Stimulated activated CD4-positive, alpha-beta T cell treated with anti-CD3 and anti-CD28 coated beads, Interleukin-1b, Interleukin-23, amount 100 ng/mL, for 4 hours (primary cell): ENCODE data around the gene TOGARAM1.

ENCODE experiments used
- DNase-seq, 2 donors: peaks; one replicate each; pipeline ENCODE4 v3.0.0-alpha.2; 2020; ENCODE audit warnings: low read depth in 2 of 2

TOGARAM1 gene, protein sequence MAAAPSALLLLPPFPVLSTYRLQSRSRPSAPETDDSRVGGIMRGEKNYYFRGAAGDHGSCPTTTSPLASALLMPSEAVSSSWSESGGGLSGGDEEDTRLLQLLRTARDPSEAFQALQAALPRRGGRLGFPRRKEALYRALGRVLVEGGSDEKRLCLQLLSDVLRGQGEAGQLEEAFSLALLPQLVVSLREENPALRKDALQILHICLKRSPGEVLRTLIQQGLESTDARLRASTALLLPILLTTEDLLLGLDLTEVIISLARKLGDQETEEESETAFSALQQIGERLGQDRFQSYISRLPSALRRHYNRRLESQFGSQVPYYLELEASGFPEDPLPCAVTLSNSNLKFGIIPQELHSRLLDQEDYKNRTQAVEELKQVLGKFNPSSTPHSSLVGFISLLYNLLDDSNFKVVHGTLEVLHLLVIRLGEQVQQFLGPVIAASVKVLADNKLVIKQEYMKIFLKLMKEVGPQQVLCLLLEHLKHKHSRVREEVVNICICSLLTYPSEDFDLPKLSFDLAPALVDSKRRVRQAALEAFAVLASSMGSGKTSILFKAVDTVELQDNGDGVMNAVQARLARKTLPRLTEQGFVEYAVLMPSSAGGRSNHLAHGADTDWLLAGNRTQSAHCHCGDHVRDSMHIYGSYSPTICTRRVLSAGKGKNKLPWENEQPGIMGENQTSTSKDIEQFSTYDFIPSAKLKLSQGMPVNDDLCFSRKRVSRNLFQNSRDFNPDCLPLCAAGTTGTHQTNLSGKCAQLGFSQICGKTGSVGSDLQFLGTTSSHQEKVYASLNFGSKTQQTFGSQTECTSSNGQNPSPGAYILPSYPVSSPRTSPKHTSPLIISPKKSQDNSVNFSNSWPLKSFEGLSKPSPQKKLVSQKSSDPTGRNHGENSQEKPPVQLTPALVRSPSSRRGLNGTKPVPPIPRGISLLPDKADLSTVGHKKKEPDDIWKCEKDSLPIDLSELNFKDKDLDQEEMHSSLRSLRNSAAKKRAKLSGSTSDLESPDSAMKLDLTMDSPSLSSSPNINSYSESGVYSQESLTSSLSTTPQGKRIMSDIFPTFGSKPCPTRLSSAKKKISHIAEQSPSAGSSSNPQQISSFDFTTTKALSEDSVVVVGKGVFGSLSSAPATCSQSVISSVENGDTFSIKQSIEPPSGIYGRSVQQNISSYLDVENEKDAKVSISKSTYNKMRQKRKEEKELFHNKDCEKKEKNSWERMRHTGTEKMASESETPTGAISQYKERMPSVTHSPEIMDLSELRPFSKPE (N-terminal part only)

GRCh38 chr14:44961554-44962333, at the start of gene TOGARAM1, which contains the start of gene KLHL28:
TOGARAM1 (plus strand) TSS chr14:44962190; CDS start chr14:44962422, 232 bp downstream.
KLHL28 (minus strand) TSS chr14:44961947; CDS start chr14:44945928, 16,019 bp downstream.
- DNase-seq, result peak; percentile 76 to 90

- no peak for DNase-seq
These were observed 47.1 kb upstream of the TOGARAM1 start for GRCh38 chr14:44914849-44915248.

GRCh38 chr14:44928793-44929192, 33.2 kb upstream of the TOGARAM1 start:
- DNase-seq, result no peak

GRCh38 chr14:44935155-44935554, 26.8 kb upstream of the TOGARAM1 start:
- DNase-seq, result no peak

DNA sequence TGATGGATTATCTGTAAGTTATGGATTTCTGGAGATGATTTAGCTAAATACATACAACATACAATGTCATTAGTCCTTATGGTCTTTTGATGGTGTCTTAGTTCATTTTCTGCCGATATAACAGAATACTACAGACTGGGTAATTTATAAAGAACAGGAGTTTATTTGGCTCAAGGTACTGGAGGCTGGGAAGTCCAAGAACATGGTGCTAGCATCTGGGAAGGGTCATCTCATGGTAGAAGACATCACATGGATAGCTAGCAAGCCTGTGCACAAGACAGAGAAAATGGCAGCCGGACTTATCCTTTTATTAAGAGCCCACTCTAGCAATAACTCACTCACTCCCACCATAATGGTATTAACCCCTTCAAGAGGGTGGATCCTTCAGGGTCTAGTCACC, 24.4 kb upstream of the TOGARAM1 start:
- no peak for DNase-seq

DNA sequence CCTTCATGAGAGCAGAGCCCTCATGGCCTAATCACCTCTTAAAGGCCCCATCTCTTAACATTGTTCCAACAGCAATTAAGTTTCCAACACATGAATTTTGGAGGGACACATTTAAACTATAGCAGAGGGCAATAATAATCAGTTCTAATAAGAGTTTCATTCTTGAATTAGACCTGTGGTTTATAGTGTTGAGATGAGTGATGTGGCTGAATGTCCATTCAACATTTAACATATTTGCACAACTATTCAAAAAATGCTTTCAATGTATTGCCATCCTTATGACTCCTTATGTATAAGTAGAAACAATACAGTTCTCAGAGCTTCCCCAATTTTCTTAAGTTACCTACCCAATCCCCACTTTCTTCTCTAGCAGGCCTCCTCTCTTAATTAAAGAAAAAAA, 21.8 kb upstream of the TOGARAM1 start:
- no peak for DNase-seq

DNA sequence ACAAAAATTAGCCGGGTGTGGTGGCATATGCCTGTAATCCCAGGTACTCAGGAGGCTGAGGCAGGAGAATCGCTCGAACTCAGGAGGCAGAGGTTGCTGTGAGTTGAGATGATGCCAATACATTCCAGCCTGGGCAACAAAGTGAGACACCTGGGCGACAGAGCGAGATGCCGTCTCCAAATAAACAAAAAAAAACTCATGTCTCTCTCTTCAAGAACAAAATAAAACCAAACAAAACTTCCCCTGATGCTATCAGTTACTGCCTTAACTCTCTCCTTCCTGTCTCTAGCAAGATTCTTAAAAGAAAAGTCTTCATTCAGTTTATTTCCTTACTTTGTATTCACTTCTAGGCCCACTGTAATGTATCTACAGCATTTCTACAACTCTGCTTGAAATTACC, 21.0 kb upstream of the TOGARAM1 start:
- no peak for DNase-seq

GRCh38 chr14:44941591-44941990, 20.4 kb upstream of the TOGARAM1 start:
- DNase-seq, result no peak

DNA sequence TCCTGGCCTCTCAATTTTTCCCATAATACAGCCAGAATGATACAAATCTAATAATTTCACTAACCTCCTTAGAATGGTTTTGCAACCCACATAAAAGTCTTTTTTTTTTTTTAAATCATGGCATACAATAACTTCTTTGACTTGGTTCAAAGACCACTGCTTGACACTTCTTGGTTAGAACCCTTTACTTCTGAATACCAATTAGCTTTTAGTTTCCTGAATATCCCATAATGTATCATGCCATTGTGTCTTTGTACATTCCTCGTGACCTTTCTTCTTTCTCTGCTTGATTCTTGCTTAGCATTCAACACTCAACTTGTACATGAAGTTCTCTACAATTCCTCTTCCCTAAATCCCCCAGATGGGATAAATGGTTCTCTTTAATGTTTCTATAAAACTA, 19.6 kb upstream of the TOGARAM1 start:
- no peak for DNase-seq

DNA sequence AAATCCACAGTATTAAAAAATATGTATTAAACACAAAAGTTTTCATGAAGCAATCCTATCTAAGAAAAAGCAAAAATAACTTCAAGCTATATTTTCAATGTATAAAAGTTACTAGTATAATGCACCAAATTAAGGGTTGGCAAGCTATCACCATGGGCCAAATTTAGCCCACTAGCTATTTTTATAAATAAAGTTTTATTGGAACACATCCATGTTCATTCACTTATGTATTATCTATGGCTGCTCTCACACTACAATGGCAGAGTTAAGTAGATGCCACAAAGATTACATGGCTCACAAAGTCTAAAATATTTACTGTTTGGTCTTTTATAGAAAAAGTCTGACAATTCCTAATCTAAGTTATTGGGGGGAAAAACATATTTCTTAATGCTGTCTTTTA, 17.9 kb upstream of the TOGARAM1 start:
- no peak for DNase-seq

DNA sequence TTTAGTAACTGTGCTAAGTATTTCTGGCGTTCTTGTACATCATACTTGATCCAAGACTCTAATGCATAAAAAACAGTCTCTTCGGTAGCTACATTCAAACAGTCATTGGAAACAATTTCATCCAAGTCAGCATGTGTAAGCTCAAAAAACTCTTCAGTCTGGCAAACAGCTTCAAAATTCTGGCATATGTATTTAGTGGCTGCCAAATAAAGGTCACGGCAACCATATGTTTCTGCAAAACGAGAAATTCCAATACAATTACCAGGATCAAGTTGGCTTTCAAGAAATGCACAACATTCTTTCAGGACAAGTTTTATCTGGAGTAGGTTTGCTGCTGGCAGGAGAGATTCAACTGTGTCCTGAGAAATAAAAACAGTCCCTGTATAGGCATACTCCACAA, 16.7 kb upstream of the TOGARAM1 start:
- DNase-seq, result no peak

DNA sequence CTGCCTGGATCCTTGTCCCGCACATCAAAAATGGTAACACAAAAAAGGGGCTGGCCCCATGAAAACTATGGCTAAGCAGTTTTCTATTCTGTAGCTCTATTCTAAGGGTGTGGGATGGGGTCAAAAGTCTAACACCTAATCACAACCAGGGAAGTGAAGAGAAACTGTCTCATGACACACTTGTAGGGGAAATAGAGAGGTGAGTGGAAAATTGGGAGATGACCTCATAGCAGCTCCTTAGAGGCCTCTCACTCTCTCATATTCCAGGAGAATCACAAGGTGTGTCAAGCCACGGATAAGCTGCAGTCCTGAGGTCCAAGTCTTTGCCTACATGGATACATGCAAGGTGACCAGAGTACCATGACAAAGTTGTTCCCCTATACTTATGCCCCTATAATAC, 10.9 kb upstream of the TOGARAM1 start:
- no peak for DNase-seq

GRCh38 chr14:44952391-44953110, 9.4 kb upstream of the TOGARAM1 start:
- no peak for DNase-seq

GRCh38 chr14:44954750-44955149, 7.2 kb upstream of the TOGARAM1 start:
- no peak for DNase-seq

GRCh38 chr14:44955528-44955927, 6.5 kb upstream of the TOGARAM1 start:
- no peak for DNase-seq

DNA sequence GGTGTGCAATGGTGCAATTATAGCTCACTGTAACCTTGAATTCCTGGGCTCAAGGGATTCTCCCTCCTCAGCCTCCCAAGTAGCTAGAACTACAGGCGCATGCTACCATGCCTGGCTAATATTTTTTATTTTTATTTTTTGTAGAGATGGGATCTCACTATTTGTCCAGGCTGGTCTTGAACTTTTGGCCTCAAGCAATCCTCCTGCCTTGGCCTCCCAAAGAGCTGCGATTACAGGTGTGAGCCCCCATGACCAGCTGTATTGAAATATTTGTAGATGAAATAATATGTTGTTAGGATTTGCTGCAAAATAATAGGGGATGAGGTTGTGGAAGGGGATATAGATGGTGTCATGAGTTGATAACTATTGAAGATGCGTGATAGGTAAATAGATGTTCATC, 5.1 kb upstream of the TOGARAM1 start:
- DNase-seq, result no peak

DNA sequence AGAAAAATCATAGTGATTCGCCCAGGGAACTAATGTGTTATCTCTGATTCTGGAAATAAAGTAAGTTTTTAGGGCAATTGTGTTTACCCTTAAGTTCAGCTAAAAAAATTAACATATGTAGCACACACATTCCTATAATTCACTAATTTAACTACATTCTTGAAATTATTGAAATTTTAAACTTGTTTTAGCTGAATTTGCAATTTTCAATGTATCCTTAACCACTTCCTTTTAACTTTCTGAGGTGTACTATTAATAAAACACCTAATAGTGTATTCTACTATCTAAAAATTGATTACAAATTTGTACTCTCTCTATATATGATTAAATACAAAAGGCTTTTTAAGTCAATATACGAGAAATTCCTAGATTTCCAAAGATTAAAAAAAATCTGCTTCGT, 2.5 kb upstream of the TOGARAM1 start:
- DNase-seq, result no peak

GRCh38 chr14:44960146-44960545, 1.8 kb upstream of the TOGARAM1 start:
- no peak for DNase-seq

DNA sequence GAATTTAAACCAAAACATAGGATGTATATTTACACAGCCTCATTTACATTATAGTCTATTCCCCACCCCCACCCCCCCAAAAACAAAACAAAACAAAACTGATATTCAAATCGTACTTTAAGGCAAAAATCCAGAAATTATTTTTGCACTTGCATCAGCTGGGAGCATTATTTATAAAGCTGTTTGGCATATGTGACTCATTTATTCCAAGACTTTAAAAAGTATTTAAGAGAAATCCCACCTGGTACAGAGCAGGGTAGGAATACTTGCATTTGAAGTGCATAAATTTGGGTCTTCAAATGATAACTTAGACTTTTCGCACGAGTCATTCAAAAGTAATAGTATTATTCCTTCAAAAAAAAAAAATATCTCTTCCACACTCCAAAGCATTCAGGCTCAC, 1.3 kb upstream of the TOGARAM1 start:
- DNase-seq, result no peak

GRCh38 chr14:44961151-44961553, 838 bp upstream of the TOGARAM1 start:
- peak; percentile 27 to 28 for DNase-seq
